Hepatocyte (in vitro differentiated cells): ENCODE data around the gene COL24A1. TPM values are rescaled to one million over a fixed set of nuclear protein-coding genes. Genes with fewer than 3 reads are reported as not detected.

ENCODE experiments used
- DNase-seq: peaks from one replicate; pipeline ENCODE4 v3.0.0-alpha.2; 2016; ENCODE audit warnings: low spot score
- H2AFZ ChIP-seq: fragments of 200-600 bp; sonication (generic); 2 replicates; pipeline ENCODE4 v1.6.0; 2016; ENCODE audit warnings: antibody characterized with exemption, mild to moderate bottlenecking
- H3K27ac ChIP-seq: fragments of 200-600 bp; sonication (generic); 2 replicates; pipeline ENCODE4 v1.5.1; 2016; ENCODE audit warnings: mild to moderate bottlenecking
- H3K27me3 ChIP-seq: fragments of 200-600 bp; sonication (generic); 2 replicates; pipeline ENCODE4 v1.6.1; 2016
- H3K36me3 ChIP-seq: fragments of 200-600 bp; sonication (generic); replicated peaks from 2 replicates; pipeline ENCODE4 v1.5.1; 2016; ENCODE audit warnings: low read depth; ENCODE audit not compliant: insufficient read depth
- H3K4me1 ChIP-seq: fragments of 200-600 bp; sonication (generic); 2 replicates; pipeline ENCODE4 v1.5.1; 2016; ENCODE audit warnings: mild to moderate bottlenecking, moderate library complexity; ENCODE audit not compliant: insufficient read depth
- H3K4me2 ChIP-seq: fragments of 200-600 bp; sonication (generic); 2 replicates; pipeline ENCODE4 v1.6.0; 2016
- H3K4me3 ChIP-seq: fragments of 200-600 bp; sonication (generic); 2 replicates; pipeline ENCODE4 v1.5.1; 2016; ENCODE audit warnings: mild to moderate bottlenecking
- H3K79me2 ChIP-seq: fragments of 200-600 bp; sonication (generic); 2 replicates; pipeline ENCODE4 v1.6.0; 2017; ENCODE audit warnings: mild to moderate bottlenecking
- H3K9me2 ChIP-seq: fragments of 200-600 bp; sonication (generic); replicated peaks from 2 replicates; pipeline ENCODE4 v1.6.0; 2017; ENCODE audit warnings: mild to moderate bottlenecking; ENCODE audit not compliant: insufficient read depth
- H3K9me3 ChIP-seq: fragments of 200-600 bp; sonication (generic); 2 replicates; pipeline ENCODE4 v1.5.1; 2016; ENCODE audit warnings: low read depth, mild to moderate bottlenecking
- H4K20me1 ChIP-seq: fragments of 200-600 bp; sonication (generic); 2 replicates; pipeline ENCODE4 v1.6.0; 2016; ENCODE audit warnings: mild to moderate bottlenecking; ENCODE audit not compliant: insufficient read depth, poor library complexity, severe bottlenecking
- CTCF ChIP-seq: fragments of 200-600 bp; sonication (generic); IDR thresholded peaks from 2 replicates; pipeline ENCODE4 v1.5.1; 2016; ENCODE audit warnings: antibody characterized with exemption, mild to moderate bottlenecking; ENCODE audit not compliant: poor library complexity
- EZH2 ChIP-seq: fragments of 200-600 bp; sonication (generic); IDR thresholded peaks from 2 replicates; pipeline ENCODE4 v1.6.1; 2016; ENCODE audit warnings: antibody characterized with exemption, mild to moderate bottlenecking, borderline replicate concordance
- EZH2phosphoT487 ChIP-seq: fragments of 200-600 bp; sonication (generic); IDR thresholded peaks from one replicate; pipeline ENCODE4 v1.6.1; 2018; ENCODE audit warnings: antibody characterized with exemption, mild to moderate bottlenecking, low read depth, moderate library complexity; ENCODE audit not compliant: unreplicated experiment, severe bottlenecking
- WGBS: methylation state at CpG from one replicate; pipeline ENCODE4 v1.1.6; 2016; ENCODE audit warnings: low lambda C conversion rate; ENCODE audit errors: missing lambda C conversion rate; 5-methylcytosine and 5-hydroxymethylcytosine counted together
- polyA plus RNA-seq: library from polyadenylated mRNA; unstranded; fragments of >200 nt; fragmentation: Nextera tagmentation; extraction: Ambion mirVana; gene quantifications from 2 replicates; pipeline ENCODE4 v1.2.1, GENCODE V29; 2016
- total RNA-seq: library from RNA; depleted of rRNA; stranded (reverse); fragments of >200 nt; gene quantifications from 2 replicates; pipeline ENCODE4 v1.2.3, GENCODE V29; 2014

COL24A1 gene
- total and polyA plus RNA-seq, 2 experiments from 2014 or later = 2.4 to 2.7 TPM

- no peak overlapping the region for H3K4me2 ChIP-seq
- no peaks in the 10 kb centered on the region for H3K27me3 ChIP-seq
- H3K9me2 ChIP-seq = no peaks in the 10 kb centered on the region
- no peaks in the 10 kb centered on the region for H3K4me1 ChIP-seq
- H2AFZ ChIP-seq = no peak overlapping the region
- H3K4me3 ChIP-seq = no peak overlapping the region
- no peaks in the 10 kb centered on the region for H4K20me1 ChIP-seq
- no peak for DNase-seq
- no peaks in the 10 kb centered on the region for H3K36me3 ChIP-seq
- no peaks in the 10 kb centered on the region for H3K9me3 ChIP-seq
- no peaks in the 10 kb centered on the region for H3K79me2 ChIP-seq
- 12% methylated on average over 1 of the region's 1 CpG for WGBS
- no peak overlapping the region for H3K27ac ChIP-seq
- no peak for TF ChIP-seq CTCF
- no peak for TF ChIP-seq EZH2
- no peak for TF ChIP-seq EZH2phosphoT487
Observed at GRCh38 chr1:86064899-86065298, 91.7 kb downstream of the COL24A1 start.

- H3K4me3 ChIP-seq = no peak overlapping the region
- DNase-seq = no peak
- H2AFZ ChIP-seq = no peak overlapping the region
- 89% methylated on average over 1 of the region's 1 CpG for WGBS
- no peaks in the 10 kb centered on the region for H3K4me1 ChIP-seq
- no peaks in the 10 kb centered on the region for H3K27me3 ChIP-seq
- H3K4me2 ChIP-seq = no peak overlapping the region
- no peak for TF ChIP-seq EZH2phosphoT487
- no peaks in the 10 kb centered on the region for H3K36me3 ChIP-seq
- no peak overlapping the region for H3K27ac ChIP-seq
- no peaks in the 10 kb centered on the region for H3K79me2 ChIP-seq
- no peaks in the 10 kb centered on the region for H4K20me1 ChIP-seq
- H3K9me3 ChIP-seq = no peaks in the 10 kb centered on the region
- no peaks in the 10 kb centered on the region for H3K9me2 ChIP-seq
Observed at GRCh38 chr1:86063721-86064120, 92.9 kb downstream of the COL24A1 start.

GRCh38 chr1:86062453-86062852 lies 94.1 kb downstream of the COL24A1 start:
- Histone ChIP-seq H3K4me2 (no peak overlapping the region), H3K36me3 (no peaks in the 10 kb centered on the region), H2AFZ (no peak overlapping the region), H3K27ac (no peak overlapping the region), H3K79me2 (no peaks in the 10 kb centered on the region), H3K4me1 (no peaks in the 10 kb centered on the region), H3K9me3 (no peaks in the 10 kb centered on the region), H3K27me3 (no peaks in the 10 kb centered on the region), H3K9me2 (no peaks in the 10 kb centered on the region), H3K4me3 (no peak overlapping the region), H4K20me1 (no peaks in the 10 kb centered on the region)
- no peak for DNase-seq
- 55% methylated on average over 3 of the region's 3 CpGs for WGBS
- TF ChIP-seq EZH2 (no peak), CTCF (no peak), EZH2phosphoT487 (no peak)

- TF ChIP-seq EZH2 = no peak
- TF ChIP-seq EZH2phosphoT487 = no peak
- TF ChIP-seq CTCF = no peak
- Histone ChIP-seq H3K4me3 (no peak overlapping the region), H3K27me3 (no peaks in the 10 kb centered on the region), H4K20me1 (no peaks in the 10 kb centered on the region), H3K4me1 (no peaks in the 10 kb centered on the region), H3K36me3 (no peaks in the 10 kb centered on the region), H3K9me3 (no peaks in the 10 kb centered on the region), H3K79me2 (no peaks in the 10 kb centered on the region), H2AFZ (no peak overlapping the region), H3K4me2 (no peak overlapping the region), H3K27ac (no peak overlapping the region), H3K9me2 (no peaks in the 10 kb centered on the region)
- WGBS = 65% methylated on average over 2 of the region's 2 CpGs
- DNase-seq = no peak
Observed at GRCh38 chr1:86061551-86061990, 95.0 kb downstream of the COL24A1 start.
